Measurements from ENCODE around the gene IGFN1.

DNA sequence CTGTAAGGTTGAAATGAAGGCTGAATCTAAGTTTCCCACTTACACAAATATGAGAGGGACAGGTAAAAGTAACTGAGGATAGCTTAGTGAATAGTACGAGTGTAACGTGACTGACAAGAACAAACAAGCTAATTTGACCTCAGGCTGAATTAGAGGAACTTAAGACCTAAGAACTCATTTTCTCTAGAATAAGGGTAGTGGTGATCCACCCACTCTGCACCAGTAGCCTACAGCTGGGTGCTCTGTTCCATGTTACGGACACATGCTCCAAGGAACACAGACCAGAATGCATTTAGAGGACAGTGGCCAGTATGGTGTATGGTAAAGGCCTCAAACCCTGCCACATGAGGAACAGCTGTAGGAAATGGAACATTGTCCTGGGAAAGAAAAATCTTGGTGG is 21.4 kb upstream of the IGFN1 start:
- TF ChIP-seq EZH2phosphoT487 (IDR thresholded peaks at IDR 0.05; ENCODE audit: borderline replicate concordance, low read length) = no peak
- TF ChIP-seq, protein P1, sequence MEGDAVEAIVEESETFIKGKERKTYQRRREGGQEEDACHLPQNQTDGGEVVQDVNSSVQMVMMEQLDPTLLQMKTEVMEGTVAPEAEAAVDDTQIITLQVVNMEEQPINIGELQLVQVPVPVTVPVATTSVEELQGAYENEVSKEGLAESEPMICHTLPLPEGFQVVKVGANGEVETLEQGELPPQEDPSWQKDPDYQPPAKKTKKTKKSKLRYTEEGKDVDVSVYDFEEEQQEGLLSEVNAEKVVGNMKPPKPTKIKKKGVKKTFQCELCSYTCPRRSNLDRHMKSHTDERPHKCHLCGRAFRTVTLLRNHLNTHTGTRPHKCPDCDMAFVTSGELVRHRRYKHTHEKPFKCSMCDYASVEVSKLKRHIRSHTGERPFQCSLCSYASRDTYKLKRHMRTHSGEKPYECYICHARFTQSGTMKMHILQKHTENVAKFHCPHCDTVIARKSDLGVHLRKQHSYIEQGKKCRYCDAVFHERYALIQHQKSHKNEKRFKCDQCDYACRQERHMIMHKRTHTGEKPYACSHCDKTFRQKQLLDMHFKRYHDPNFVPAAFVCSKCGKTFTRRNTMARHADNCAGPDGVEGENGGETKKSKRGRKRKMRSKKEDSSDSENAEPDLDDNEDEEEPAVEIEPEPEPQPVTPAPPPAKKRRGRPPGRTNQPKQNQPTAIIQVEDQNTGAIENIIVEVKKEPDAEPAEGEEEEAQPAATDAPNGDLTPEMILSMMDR (IDR thresholded peaks at IDR 0.05; ENCODE audit: low read depth, low read length, poor library complexity, severe bottlenecking) = no peak
